ENCODE data around the gene ULBP1.
"Not testable (repeated sequence)": the region's sequence is repeated elsewhere in the genome, so short reads cannot be mapped to it uniquely, and the experiment has no call there.

ULBP1 gene

DNA sequence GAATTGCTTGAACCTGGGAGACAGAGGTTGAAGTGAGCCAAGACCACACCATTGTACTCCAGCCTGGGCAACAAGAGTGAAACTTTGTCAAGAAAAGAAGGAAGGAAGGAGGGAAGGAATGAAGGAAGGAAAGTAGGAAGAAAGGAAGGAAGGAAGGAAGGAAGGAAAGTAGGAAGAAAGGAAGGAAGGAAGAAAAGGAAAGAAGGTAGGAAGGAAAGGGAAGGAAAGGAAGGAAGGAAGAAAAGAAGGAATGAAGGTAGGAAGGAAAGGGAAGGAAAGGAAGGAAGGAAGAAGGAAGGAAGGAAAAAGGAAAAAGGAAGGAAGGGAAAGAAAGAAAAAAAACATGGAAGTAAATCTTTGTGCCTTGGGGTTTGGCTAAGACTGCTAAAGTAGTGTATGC lies 11.7 kb downstream of the ULBP1 start:
- DNase-seq (ENCODE audit: low read depth), result no peak

DNA sequence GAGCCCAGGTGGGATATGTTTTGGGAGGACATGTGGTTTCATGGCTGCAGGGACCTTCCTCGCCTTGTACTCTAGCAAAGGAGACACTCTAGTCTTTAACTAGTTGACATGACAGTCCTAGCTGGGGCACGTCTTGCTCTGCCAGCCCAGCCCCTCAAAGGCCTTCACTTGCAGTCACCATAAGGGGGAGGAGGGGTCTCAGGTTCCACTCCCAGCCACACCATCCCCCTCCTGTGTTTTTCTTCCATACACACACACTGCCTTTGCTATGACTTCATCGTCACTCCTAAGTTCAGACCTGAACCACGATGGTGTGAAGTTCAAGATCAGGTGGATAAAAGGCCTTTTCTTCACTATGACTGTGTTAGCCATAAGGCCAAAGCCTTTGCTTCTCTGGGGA lies 13.5 kb downstream of the ULBP1 start:
- DNase-seq (ENCODE audit: low read depth), result no peak

DNA sequence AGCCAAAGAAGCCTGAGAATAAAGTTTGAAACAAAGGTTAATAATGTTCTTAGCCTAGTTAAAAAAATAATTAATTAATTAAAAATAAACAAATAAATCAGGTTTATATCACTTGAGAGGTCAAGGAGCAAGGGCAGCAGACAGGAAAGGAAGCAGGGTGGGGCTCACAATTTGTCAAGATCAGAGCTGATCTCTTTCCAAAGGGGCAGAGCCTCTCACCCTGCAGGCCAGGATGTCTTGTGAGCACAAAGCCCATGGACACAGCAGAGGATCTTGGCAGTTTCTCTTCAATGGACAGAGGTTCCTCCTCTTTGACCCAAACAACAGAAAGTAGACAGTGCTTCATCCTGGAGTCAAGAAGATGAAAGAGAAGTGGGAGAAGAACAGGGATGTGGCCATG lies 14.9 kb downstream of the ULBP1 start:
- no peak for DNase-seq (ENCODE audit: low read depth)

DNA sequence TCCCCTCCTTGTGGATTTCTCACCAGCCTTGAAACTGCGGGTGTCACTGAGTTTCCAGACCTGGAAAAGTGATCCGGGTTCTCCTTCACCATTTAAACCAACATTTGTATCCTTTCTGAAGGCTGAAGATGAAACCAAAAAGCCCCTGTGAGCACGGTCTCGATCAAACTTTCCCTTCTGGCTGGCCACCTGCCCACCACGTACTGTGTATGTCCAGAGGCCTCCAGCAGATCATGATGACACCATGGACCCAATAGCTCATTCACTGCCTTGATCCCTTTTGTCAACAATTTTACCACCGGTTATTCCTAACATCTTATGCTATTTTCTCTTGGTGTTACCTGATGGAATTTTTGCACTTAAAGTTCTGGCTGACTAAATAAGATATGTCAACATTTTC lies 15.6 kb downstream of the ULBP1 start:
- DNase-seq (ENCODE audit: low read depth), result no peak

DNA sequence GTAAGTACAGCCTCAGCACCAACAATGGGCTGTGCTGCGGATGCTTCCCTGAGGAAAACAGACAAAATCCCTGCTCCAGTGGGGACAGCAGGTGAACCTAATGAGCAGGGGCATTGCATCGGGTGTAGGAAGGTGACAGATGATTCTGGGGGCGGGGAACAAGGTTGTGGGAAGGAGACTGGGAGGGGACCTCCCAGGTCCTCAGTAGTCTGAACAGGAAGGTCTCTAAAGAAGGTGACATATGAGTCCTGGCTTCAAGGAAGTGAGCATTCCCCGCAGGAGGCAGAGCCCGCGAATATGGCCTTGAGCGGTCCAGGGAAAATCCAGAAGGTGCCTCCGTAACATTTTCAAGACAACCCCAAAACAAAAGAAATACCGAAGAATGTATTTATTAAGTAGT lies 19.4 kb downstream of the ULBP1 start:
- DNase-seq (ENCODE audit: low read depth), result no peak

DNA sequence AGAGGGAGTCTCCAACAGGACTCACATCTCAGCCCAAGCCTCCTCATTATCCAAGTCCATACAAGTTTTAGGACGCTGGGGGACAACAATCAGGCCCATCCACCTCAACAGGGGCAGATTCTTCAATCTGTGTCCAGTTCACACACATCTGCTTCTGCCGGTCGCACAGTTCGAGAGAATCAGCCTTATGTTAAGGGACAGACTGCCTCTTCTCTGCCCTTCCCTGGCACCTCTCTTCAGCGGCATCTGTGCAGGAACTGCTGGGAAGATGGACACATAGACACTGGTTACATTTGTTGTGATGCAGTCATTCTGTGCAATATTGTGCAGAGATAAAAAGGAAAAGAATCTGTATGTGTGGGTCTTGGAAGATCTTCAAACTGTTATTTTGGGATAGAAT lies 21.0 kb downstream of the ULBP1 start:
- no peak for DNase-seq (ENCODE audit: low read depth)

DNA sequence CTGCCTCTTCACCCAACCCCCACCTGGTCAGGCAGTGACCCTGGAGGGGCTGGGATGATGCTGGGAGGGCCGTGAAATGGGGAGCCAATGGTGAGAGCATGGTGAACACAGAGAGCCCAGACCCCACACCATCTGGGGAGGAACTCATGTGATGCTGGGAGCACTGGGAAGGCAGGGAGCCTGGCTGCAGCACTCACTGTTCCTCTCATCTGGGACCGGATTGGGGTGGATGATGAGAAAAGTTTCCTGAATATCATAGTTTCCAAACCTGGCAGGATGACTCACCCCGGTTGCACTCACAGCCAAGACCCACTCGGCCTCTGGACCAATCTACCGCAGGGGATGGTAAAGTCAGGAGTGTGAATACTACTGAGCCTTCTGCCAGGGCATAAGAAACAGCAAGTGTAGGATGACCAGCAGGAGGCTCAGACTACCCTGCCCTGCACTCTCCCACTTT lies 21.8 kb downstream of the ULBP1 start:
- DNase-seq (ENCODE audit: low read depth), result no peak

DNA sequence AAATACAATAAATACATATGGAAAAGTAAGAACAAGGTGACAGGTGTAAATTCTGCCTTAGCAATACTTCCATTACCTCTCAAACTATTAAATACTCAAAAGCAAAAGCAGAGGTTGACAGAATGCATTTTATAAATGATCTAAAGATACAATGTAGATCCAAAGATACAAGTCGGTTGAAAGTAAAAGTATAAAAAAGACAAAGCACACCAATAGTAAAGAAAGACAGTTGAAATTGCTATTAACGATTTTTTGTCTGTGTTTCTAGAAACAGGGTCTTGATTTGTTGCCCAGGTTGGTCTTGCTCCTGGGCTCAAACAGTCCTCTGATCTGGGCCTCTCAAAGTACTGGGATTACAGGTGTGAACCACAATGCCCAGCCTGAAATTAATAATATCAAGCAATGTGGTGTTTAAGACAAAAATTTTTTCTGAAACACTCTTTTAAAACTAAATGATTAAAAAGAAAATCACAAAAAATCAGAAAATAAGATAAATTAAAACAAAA lies 23.9 kb downstream of the ULBP1 start:
- no peak for DNase-seq (ENCODE audit: low read depth)

DNA sequence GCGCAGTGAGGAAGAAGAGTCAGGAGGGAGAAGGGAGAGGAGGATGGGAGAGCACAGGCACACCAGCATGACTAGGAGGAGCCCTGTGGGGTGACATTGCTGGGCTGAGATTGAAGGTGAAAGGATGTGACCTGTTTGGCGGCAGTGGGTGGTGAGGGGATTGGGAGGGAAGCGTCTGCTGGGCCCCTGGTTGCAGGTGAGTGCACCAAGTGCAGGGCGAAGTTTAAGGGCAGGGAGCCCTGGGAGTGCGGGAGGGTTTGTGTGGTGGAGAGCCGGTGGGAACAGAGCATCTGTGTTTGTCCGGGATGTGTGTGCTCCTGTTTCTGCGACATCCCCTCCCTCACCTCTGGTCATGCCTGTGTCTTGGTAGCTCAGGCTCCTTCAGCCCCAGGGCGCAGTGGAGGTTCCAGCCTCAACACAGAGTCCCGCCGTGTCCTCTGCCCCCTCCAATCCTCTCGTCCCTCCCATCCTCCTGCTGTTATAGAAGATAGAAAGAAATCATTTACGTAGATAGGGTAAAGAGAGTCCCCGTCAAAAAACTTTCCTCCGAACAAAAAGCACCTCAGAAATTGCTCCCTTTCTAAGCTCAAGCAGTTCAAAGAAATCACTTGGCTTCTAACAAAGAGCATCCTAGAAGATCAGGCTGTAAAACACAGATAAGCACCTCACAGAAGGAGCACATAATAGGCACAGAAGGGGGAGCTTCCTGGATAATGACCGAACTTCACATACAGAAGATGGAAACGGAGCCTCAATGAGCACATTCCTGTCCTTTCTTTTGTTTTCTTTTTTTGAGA lies 25.0 kb downstream of the ULBP1 start:
- no peak for DNase-seq (ENCODE audit: low read depth)

DNA sequence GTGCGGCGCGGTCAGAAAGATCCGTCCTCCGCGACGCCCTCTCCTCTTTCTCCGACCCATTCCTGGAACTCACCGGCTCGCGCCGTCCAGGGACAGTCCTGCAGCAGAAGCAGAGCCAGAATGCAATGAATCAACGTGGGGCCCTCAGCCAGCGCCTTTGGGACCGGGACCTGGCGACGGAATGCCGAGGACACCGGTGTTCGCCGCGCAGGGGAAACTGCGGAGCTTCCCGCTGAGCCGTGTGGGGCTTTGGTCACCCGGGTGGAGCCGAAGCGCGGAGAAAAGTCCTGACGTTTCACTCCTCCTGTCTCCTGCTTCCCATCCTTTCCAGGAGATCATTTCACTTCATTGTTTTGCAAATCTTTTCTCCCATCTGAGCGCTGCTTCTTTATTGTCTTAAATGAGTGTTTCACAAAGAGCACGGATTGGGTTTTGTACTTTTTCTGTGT lies 26.5 kb downstream of the ULBP1 start:
- DNase-seq (ENCODE audit: low read depth), result no peak

DNA sequence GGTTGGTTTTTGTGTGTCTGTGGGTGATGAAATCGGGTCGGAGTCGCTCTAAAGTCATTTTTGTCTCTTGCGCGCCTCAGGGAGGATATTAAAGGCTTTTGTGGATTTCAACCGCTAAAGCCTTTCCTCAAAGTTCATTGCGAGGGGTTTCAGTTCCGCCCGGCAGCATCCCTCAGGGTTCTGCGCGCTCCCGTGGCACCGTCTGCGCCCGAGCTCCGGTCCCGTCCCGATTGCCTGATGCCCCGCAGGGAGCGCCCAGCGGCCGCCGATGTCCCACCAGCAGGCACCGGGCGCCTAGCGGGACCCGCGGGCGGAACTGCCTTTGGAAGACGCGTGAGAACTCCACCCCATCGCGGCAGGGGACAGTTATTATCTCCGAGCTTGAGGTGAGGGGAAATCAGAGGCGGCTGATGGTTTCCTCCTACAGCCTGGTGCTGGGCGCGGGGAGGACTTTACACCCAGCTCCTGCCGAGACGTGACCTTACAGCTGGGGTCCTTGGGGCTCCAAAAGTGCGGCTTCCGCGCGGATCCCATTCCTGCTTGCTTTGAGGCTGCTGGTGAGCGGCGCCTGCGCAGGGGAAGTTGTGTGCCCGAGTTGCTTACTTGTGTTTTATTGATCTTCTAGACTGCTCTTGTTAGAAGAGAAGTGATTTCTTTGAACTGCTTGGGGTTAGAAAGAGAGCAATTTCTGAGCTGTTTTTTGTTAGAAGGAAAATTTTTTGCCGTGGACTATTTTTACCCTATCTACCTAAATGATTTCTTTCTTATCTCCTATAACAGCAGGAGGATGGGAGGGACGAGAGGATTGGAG lies 27.1 kb downstream of the ULBP1 start:
- DNase-seq (ENCODE audit: low read depth), result no peak

DNA sequence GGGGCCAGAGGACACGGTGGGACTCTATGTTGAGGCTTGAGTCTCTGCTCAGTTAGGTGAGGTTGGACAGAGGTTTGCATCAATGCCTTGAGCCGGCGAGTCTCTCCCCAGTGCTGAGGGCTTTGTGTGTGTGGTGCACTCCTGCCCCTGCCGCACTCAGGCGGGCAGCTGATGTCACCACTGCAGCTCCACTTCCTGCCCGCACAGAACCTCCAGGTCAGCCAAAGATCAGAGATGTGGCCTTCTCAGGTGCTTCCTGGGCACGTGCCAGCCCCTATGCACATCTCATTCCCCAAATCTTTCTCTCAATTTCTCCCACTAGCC lies 27.7 kb downstream of the ULBP1 start:
- DNase-seq (ENCODE audit: low read depth), result not testable (repeated sequence)

DNA sequence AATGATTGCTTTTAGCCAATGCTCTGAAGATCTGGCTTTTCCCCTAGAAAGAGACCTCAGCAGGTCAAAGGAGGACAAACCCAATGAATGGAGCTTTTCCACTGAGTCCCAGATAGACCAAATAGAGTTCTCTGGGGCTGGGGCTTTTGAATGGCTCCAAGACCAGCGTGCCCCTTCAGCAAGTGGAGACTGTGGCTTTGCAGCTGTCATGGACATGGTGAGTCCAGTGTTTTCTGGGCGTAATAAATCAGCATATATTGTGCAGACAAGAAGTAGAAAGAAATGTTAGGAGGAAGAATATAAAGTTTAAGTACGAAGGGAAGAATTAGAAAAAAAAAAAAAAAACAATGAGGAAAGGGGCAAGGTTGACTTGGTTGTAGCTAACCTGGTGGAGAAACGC lies 28.1 kb downstream of the ULBP1 start:
- DNase-seq (ENCODE audit: low read depth), result no peak

DNA sequence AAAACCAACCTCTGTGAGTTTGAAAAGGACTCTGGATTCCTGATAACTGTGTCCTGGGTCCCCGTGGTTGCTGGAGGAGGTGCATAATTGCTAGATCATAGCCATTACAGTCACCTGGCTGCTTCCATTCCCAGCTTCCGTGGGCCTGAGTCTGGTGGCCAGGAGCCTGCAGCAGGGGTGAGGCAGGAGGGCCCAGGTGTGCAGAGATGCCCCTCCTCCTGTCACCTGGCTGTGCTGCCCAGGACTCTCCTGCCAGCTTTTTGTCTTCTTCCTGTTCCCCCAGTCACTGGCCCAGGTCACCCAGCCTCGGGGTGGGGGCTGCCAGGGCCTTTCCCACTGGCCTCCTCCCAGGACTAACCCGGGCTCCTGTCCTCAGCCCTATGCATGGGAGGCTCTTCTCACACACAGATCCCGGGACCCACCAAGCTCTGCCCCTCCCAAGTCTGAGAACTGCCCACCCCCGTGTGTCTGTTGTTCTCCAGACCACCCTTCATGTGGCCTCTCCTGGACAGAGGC lies 31.6 kb downstream of the ULBP1 start:
- DNase-seq (ENCODE audit: low read depth), result no peak

DNA sequence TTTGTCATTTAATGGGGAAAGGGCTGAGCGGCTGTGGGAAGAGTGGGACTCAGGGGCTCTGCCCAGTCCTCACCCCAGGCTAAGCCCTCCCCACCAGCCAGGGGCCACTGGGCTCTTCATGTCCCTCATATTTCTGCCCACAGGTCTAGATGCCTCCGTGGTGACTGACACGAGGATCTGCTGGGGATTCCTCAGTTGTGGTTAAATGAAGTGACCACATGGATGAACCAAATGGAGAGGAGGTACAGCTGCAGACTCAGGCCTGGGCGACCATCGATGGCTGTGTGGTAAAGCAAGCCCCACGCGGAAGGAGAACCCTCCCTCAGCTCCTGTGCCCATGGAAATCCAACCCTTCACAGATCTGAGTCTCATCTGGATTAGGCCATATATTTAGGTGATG lies 32.2 kb downstream of the ULBP1 start:
- DNase-seq (ENCODE audit: low read depth), result no peak

DNA sequence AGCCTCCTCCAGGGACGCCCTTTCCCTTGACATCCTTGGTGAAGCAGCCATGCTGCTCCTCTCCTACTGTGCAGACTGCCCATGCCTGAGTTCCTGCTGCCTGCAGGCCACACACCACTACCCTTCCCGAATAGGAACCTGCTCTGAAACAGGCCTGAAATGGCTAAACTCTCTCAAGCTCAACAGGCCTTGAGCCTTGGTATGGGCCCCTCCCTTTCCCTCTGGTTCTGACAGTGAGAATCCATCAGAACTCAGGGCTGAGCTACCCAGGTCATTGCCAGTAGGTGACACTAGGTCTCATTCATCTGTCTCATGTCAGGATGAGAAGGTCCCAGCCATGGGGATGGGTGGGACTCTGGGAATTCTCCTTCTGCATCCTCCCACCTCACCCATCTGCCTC lies 35.9 kb downstream of the ULBP1 start:
- DNase-seq (ENCODE audit: low read depth), result no peak

DNA sequence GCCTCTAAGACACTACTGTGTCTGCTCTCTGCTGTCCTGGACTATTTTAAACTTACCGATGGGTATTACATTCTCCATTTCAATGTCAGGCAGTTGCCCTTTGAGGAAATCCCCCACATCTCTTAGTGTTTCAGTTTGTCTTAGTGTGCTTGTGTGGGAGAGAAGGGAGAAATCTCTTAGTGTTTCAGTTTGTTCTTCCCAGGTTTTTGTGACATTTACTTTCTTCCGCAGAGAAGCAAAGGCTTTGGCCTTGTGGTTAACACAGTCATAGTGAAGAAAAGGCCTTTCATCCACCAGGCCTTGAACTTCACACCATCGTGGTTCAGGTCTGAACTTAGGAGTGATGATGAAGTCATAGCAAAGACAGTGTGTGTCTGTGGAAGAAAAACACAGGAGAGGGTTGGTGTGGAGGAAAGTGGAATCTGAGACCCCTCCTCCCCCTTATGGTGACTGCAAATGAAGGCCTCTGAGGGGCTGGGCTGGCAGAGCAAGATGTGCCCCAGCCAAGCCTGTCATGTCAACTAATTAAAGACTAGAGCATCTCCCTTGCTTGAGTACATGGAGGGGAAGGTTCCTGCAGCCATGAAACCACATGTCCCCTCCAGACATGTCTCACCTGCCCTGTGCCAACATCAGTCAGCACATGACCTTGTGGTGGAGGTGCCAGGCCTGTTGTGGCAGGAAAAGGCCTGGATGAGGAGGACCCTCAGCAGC lies 37.7 kb downstream of the ULBP1 start:
- DNase-seq (ENCODE audit: low read depth), result no peak

DNA sequence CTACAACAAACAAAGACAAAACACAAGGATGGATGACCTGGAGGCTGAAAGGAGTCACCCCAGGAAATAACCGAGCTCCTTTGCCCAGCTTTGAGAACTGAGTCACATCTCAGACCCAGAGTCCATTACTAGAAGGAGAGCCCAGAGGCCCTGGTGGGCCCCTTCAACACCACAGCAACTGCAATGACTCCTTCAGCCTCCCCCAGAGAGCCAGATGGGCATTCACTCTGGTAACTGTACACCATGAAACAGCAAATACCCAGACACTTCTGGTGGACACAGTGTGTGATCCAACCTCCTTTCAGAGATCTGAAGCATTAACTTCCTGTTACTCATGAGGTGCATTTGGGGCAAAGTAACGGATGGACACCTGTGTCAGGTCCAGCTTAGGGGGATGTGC lies 39.0 kb downstream of the ULBP1 start:
- no peak for DNase-seq (ENCODE audit: low read depth)

DNA sequence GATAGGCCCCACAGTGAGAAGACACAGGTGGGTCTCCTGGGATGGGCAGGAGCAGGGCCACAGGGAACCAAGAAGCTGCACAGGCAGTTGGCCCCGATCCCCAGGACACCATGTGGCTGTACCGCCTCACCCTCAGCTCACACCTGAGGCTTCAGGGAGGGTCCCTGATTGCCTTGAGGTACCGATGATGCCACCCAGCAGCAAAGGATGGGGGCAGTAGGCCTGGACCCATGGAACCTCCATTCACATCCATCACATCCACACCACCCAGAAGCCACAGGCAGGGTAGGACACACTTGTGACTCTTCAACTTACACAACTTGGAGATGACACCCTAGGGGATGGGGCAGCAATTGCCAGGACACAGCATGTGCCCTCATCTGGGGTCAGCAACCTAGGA lies 39.9 kb downstream of the ULBP1 start:
- DNase-seq (ENCODE audit: low read depth), result not testable (repeated sequence)

DNA sequence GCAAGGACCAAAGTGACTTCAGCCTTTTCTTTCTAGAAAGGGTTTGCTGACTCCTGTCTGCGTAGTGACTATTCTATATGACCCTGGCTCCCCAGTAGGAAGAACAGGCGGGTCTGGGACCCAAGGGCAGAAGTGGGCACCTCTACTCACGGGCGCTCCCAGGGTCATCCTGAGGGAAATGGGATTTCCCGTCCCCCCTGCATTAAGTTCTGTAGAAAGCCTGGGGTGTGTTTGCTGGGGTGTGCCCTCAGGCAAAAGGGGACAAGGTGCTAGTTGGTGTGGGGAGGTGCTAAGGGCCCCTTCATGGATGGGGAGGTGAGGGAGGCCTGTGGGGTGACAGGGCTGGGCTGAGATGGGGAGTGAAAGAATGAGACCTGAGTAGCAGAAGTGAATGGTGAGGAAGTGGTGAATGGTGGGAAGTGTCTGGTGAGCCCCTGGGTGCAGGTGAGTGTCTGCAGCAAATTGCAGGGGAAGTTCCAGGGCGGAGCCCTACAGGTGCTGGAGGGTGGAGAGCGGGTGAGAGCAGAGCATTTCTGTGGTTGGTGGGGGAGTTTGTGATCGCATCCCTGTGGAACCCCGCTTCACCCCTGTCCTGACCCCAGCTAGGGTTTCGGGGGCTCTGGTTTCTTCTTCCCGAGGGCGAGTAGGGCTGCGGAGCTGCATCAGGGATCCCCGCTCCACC lies 40.5 kb downstream of the ULBP1 start:
- no peak for DNase-seq (ENCODE audit: low read depth)

DNA sequence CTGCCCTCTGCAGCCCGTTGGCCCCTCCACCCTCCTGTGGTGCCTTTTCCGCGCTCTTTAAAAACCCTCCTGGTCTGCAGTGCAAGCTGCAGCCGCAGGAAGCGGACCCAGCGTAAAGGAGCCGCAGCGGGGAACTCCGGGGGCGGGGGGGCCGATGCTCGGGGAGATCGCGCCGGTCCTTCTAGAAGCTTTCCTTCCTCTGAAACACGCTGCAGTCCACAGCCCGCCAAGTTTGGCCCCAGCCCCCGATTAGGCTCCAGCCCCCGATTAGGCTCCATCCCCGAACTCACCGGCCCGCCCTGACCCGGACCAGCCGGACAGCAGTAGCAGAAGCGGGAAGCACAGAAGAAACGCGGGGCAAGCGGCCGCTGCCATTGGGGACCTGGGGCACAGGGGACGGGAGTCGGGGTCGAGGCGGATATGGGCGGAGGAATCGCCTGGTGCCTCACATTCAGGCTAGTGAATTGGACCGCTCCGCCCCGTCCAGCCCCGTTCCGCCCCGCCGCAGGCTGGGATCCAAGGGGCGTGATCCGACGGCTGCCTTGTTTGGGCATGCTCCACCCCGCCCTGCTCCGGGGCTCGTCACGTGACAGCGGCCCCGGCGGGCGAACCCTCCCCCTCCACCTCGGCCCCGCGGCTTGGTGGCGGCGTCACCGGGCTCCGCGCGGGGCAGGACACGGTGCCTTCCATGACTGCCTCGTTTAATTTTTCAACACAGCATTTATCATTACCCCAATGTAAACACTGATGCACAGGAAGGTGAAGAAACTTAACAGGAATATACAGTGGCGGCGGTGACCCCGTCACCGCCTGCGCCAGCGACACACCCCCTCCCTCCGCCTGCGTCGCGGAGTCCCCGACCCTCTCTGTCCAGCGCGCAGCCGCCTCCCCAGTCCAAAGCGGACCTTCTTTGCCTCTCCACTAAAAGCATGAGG lies 41.3 kb downstream of the ULBP1 start:
- DNase-seq (ENCODE audit: low read depth), result peak; percentile 73
